Measurements from ENCODE around the gene GBP4.

- TF ChIP-seq CTCF (IDR thresholded peaks at IDR 0.05) (no peak), ZNF423 (CRISPR knock-in tag; IDR thresholded peaks at IDR 0.05) (no peak), MLX (CRISPR knock-in tag; IDR thresholded peaks at IDR 0.05) (no peak), MAX (CRISPR knock-in tag; IDR thresholded peaks at IDR 0.05) (no peak), SP1 (CRISPR knock-in tag; conservative IDR thresholded peaks at IDR 0.05) (no peak), ZNF671 (CRISPR knock-in tag; IDR thresholded peaks at IDR 0.05) (no peak), ESRRA (CRISPR knock-in tag; IDR thresholded peaks at IDR 0.05; ENCODE audit: borderline replicate concordance) (no peak), IRF2 (CRISPR knock-in tag; IDR thresholded peaks at IDR 0.05; ENCODE audit: borderline replicate concordance, low read depth) (no peak), ETV6 (CRISPR knock-in tag; IDR thresholded peaks at IDR 0.05) (no peak), TCF7 (CRISPR knock-in tag; IDR thresholded peaks at IDR 0.05; ENCODE audit: low read depth) (no peak)
These were observed 7.4 kb downstream of the GBP4 start for GRCh38 chr1:89191314-89191713.
